ENCODE data around the gene HS3ST2. TPM values are rescaled to one million over a fixed set of nuclear protein-coding genes. Genes with fewer than 3 reads are reported as not detected.

Gene HS3ST2
- polyA plus RNA-seq, 1 experiment: not detected

GRCh38 chr16:22786284-22786683 lies 27.7 kb upstream of the HS3ST2 start:
- no peaks in the 10 kb centered on the region for H3K27me3 ChIP-seq (ENCODE audit: control insufficient read depth, insufficient read depth, low read length)
- CTCF ChIA-PET: no interaction called here
- POLR2A ChIA-PET: no interaction called here
- TF ChIP-seq CTCF (IDR thresholded peaks at IDR 0.05; ENCODE audit: low read depth, low read length): no peak
- no peak overlapping the region for H3K27ac ChIP-seq (ENCODE audit: low read depth, low read length)
- no peaks in the 10 kb centered on the region for H3K9me3 ChIP-seq (ENCODE audit: control insufficient read depth, insufficient read depth, low read length)
- DNase-seq (ENCODE audit: low read depth, low spot score): no peak
- H3K4me3 ChIP-seq (ENCODE audit: low read depth, low read length): no peak overlapping the region

GRCh38 chr16:22786691-22787090 lies 27.3 kb upstream of the HS3ST2 start:
- no peaks in the 10 kb centered on the region for H3K27me3 ChIP-seq (ENCODE audit: control insufficient read depth, insufficient read depth, low read length)
- TF ChIP-seq CTCF (IDR thresholded peaks at IDR 0.05; ENCODE audit: low read depth, low read length): no peak
- ChIA-PET POLR2A (no interaction called here), CTCF (no interaction called here)
- H3K9me3 ChIP-seq (ENCODE audit: control insufficient read depth, insufficient read depth, low read length): no peaks in the 10 kb centered on the region
- H3K27ac ChIP-seq (ENCODE audit: low read depth, low read length): no peak overlapping the region
- no peak overlapping the region for H3K4me3 ChIP-seq (ENCODE audit: low read depth, low read length)
- DNase-seq (ENCODE audit: low read depth, low spot score): no peak

- POLR2A ChIA-PET: no interaction called here
- no peak overlapping the region for H3K27ac ChIP-seq (ENCODE audit: low read depth, low read length)
Observed at GRCh38 chr16:22787466-22788192, 26.3 kb upstream of the HS3ST2 start.

GRCh38 chr16:22788193-22788530 lies 25.8 kb upstream of the HS3ST2 start:
- Histone ChIP-seq H3K27ac (ENCODE audit: low read depth, low read length) (no peak overlapping the region), H3K27me3 (ENCODE audit: control insufficient read depth, insufficient read depth, low read length) (no peaks in the 10 kb centered on the region), H3K9me3 (ENCODE audit: control insufficient read depth, insufficient read depth, low read length) (no peaks in the 10 kb centered on the region), H3K4me3 (ENCODE audit: low read depth, low read length) (no peak overlapping the region)
- DNase-seq (ENCODE audit: low read depth, low spot score): no peak
- CTCF ChIA-PET: no interaction called here
- no peak for TF ChIP-seq CTCF (IDR thresholded peaks at IDR 0.05; ENCODE audit: low read depth, low read length)
- POLR2A ChIA-PET: no interaction called here

More at GRCh38 chr16:22787466-22788192, 26.3 kb upstream of the HS3ST2 start:
- Histone ChIP-seq H3K27me3 (ENCODE audit: control insufficient read depth, insufficient read depth, low read length) (no peaks in the 10 kb centered on the region), H3K4me3 (ENCODE audit: low read depth, low read length) (no peak overlapping the region), H3K9me3 (ENCODE audit: control insufficient read depth, insufficient read depth, low read length) (no peaks in the 10 kb centered on the region)
- CTCF ChIA-PET: no interaction called here
- TF ChIP-seq CTCF (IDR thresholded peaks at IDR 0.05; ENCODE audit: low read depth, low read length): no peak
- DNase-seq (ENCODE audit: low read depth, low spot score): no peak

GRCh38 chr16:22789281-22789945 lies 24.5 kb upstream of the HS3ST2 start:
- no peaks in the 10 kb centered on the region for H3K9me3 ChIP-seq (ENCODE audit: control insufficient read depth, insufficient read depth, low read length)
- no peak overlapping the region for H3K27ac ChIP-seq (ENCODE audit: low read depth, low read length)
- no peak overlapping the region for H3K4me3 ChIP-seq (ENCODE audit: low read depth, low read length)
- ChIA-PET POLR2A (no interaction called here), CTCF (no interaction called here)
- DNase-seq (ENCODE audit: low read depth, low spot score): no peak
- H3K27me3 ChIP-seq (ENCODE audit: control insufficient read depth, insufficient read depth, low read length): no peaks in the 10 kb centered on the region
- TF ChIP-seq CTCF (IDR thresholded peaks at IDR 0.05; ENCODE audit: low read depth, low read length): no peak

Measured in AG04450 (cell line).